NCI-H82 treated with DMSO at 0.1 percent for 48 hours (cell line): Measurements from ENCODE around the gene ZNF19.
A peak's percentile ranks its signal among the peaks of the same experiment; 100 is the strongest.

Experiments used
- DNase-seq: peaks from one replicate; lab custom pipeline; 2025; ENCODE audit not compliant: unreplicated experiment; lab: John Stamatoyannopoulos, UW

The ZNF19 gene

GRCh38 chr16:71491054-71491453 is 1.9 kb upstream of the ZNF19 start:
- no peak for DNase-seq

GRCh38 chr16:71490361-71490760 is 1.2 kb upstream of the ZNF19 start:
- DNase-seq, result no peak

DNA sequence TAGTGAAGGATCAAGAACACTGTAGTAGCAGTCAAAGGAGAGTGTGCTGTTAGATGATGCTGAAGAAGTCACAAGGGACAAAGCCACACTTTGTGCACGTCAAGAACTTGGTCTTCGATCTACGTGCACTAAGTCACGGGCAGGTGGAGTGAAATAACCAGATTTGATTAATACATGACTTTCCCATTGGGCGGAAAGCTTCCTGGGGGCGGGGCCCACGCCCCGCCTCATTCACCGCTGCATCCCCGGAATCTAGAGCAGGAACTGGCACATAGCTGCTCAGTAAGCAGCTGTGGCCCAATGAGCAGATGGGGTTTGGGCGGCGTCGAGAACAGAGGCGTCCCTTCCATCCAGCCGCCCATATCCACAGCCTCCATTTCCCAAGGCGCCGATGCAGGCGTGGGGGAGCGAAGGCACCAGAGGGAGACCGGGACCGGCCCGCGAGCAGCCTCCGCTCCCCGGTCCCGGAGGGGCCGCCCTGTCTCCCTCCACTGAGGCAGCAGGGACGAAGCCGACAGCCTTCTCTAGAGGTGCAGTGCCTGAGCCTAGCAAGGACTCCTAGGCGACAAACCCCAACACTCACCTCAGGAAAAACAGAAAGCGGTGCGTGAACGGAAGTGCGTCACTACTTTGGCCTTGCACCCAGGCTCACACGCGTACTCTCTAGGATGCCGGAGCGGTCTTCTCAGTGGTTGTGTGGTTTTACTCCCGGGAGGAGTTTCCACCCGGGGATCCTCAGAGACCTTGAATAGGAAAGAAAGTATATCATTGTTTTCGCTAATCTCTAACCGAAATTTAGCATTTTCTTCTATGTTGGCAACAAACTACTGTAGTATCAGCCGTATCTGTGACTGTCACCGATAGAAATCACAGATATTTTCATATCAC is 4.9 kb downstream of the ZNF19 start:
- DNase-seq, result peak; percentile 74

- no peak for DNase-seq
Measured at GRCh38 chr16:71482569-71482968, 6.6 kb downstream of the ZNF19 start.

- DNase-seq, result no peak
Measured at GRCh38 chr16:71480956-71481355, 8.2 kb downstream of the ZNF19 start.

- DNase-seq, result peak; percentile 6
Measured at GRCh38 chr16:71479420-71479819, 9.7 kb downstream of the ZNF19 start.

DNA sequence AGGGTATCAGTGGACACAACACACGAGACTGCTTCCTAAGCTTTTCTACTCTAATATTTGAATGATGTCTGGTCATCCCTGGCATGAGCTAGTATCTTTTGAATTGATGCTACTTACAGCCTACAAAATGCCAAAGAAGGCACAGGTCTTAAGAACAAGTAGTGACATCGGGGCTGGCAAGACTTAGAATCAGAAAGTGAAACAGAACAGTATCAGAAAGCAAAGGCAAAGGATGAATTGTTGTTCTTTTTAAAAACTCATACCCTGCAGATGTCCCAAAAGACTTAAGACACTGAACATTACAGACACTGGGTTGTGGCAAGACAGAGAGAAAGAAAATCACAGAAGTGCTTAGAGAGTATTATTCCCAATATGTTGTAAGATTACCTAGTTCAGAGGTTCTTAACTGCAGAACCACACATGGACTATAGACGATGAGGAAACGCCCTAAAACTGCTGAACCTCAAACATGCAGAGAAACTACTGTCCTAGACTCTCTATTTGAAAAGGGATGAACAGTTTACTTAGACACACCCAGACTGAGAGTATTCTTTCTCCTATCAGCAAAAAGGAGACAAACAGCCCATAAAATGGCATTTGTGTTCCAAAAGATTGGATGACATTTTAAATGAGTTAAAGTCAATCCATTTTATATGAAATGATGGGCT is 12.5 kb downstream of the ZNF19 start:
- no peak for DNase-seq

- no peak for DNase-seq
Measured at GRCh38 chr16:71474864-71475263, 14.3 kb downstream of the ZNF19 start.

GRCh38 chr16:71473891-71474290 is 15.2 kb downstream of the ZNF19 start:
- DNase-seq, result no peak

DNA sequence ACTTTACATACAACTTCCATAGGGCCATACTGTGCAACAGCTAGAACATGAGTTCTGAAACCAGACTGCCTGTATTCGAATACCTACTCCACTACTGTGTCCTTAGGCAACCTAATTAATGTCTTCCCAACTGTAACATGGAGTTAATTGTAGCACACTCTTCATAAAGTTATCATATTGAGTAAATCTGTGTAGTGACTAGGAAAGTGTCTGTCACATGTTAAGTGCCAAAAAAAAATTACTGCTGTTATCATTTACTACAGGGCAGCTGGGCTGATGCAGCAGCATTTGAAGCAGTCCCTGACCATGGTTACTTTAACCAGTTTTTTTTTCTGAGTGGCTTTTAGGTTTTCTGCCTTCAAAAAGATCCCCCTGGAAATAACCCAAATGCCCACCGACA is 16.2 kb downstream of the ZNF19 start:
- no peak for DNase-seq

GRCh38 chr16:71472051-71472450 is 17.1 kb downstream of the ZNF19 start:
- no peak for DNase-seq

DNA sequence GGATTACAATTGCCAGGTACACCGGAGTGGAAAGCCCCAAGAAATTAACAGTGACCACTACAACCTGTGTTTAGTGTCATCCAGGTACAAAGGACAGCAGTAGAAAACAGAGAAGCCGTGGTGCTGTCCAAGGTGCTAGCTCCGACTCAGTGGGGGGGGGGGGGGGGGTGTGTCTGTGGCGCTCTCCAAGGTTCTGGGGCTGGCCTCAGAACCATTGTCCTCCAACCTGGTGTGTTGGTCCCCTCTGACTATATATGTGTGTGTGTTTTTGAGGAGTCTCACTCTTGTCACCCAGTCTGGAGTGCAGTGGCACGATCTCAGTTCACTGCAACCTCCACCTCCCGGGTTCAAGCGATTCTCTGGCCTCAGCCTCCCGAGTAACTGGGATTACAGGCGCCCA is 21.3 kb downstream of the ZNF19 start:
- DNase-seq, result no peak

DNA sequence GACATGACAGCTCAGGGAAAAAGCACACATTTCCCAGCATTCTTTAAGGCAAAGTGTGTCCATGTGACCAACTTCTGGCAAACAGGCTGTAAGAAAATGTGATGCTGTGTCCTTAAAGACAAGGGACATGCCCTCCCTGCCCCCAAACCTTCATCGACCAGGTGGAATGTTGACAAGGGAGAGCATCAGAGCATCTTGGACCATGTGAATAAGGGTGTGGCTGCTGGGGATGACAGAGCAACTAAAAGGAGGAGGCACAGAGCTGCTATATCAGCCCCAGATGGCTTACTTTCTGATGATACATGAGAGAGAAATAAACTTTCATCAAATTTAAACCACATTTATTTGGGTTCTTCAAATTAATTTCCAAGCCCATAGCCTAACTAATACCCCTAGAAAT is 24.9 kb downstream of the ZNF19 start:
- no peak for DNase-seq

DNA sequence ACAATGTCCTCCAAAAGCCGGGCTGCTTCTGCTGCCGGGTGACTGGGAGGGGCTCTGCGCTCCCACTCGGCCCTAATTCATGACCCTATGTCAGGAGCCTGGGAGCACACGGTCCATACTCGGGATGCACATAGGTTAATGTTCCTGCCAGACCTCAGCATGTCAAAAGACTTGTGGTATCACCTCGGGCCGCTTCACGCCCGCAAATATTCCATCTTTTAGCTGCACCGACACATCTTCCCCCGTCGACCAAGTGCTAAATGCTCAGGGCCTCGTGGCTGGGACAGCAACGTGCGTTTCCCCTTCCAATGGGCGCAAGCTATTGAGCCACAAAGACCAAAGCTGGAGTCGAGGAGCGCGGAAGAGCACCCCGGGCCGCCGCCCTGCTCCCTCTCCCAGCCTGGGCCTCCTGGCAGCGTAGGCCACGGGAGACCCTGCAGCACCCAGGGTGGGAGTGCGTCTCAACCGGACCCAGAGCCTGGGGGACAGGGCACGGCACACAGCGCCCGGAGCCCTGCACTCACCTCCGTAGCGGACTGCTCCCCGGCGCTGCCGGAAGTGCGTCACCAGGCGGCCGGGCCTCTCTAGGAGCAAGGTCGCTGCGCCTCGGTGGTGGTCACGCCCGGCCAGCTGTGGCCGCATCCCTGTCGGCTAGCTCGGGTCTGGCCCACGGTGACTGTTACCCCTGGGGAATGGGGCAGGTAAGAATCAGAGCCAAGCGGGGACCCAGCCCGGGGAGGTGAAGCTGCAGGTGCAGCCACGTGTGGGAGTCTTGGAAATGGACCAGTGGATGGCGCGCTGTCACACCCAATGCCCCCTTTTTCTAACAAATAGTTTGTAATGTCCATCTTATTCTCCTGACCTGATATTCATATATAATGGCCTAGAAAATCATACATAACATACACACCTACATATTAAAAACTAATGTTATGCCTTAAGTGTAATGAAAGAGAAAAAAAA is 27.2 kb downstream of the ZNF19 start, which contains the start of gene ZNF23:
TSS of gene ZNF23 (minus strand) at position 562 of the 963 bp plus-strand sequence. CDS start 5,451 bp downstream, outside the sequence.
- DNase-seq, result peak; percentile 3

DNA sequence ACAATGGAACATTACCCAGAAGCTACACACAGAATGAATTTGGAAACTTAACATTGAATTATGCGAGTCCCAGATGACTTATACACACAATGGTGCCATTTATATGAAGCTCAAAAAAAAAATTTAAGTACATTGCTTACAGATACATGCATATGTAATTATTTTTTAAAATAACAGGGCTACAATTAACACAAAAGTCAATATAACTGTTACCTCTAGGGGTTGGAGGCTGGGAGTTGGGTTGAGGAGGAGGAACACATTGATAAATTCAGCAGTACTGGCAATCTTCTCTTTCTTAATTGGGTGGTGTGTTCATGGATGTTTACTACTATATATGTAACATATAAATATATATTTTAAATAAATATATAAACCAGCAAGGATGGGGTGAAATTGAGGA is 28.2 kb downstream of the ZNF19 start:
- DNase-seq, result no peak

- no peak for DNase-seq
Measured at GRCh38 chr16:71460236-71460635, 28.9 kb downstream of the ZNF19 start.

- DNase-seq, result no peak
Measured at GRCh38 chr16:71459510-71459909, 29.6 kb downstream of the ZNF19 start.

DNA sequence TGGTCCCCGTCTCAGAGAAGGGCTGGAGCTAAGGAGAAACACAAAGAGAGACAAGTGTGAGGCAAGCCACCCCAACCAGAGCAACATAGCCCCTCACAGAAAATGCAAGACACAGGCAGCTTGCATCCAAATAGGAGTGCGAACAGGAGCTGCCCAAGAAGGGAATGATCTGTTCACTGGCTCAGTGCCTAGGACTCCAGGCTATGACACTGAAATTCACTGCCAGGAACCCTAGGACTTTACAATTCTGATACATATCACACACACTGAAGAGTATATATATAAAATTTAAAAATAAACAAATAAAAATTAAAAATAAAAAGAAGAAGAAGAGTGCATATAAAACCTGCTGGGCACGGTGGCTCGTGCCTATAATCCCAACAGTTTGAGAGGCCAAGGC is 32.3 kb downstream of the ZNF19 start:
- no peak for DNase-seq

GRCh38 chr16:71453036-71453435 is 36.1 kb downstream of the ZNF19 start:
- DNase-seq, result no peak

GRCh38 chr16:71449020-71449419 is 40.1 kb downstream of the ZNF19 start:
- no peak for DNase-seq

DNA sequence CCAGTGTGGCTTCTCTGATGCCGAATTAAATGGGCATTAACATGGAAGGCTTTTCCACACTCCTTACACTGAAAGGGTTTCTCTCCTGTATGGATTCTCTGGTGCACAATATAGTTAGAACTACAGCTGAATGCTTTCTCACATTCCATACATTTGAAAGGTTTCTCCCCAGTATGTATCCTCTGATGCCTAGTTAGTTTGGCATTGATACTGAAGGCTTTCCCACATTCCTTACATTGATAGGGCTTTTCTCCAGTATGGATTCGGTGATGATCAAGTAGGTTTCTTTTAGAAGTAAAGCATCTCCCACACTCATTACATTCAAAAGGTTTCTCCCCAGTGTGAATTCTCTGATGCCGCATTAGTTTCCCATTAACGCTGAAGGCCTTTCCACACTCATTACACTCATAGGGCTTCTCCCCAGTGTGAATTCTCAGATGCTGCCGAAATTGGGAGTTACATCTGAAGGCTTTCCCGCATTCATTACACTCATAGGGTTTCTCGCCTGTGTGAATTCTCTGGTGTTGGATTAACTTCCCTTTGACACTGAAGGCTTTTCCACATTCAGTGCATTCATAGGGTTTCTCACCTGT is 40.8 kb downstream of the ZNF19 start:
- no peak for DNase-seq
